Activated CD8-positive, alpha-beta T cell treated with anti-CD3 and anti-CD28 coated beads for 36 hours (primary cell): Measurements from ENCODE around the gene CCDC182. TPM values are rescaled to one million over a fixed set of nuclear protein-coding genes. Genes with fewer than 3 reads are reported as not detected.

Source experiments
- ATAC-seq: fragments of 200-7000 bp; cut with Tn5 transposase; one replicate; pipeline ENCODE4 v1.10.0; 2021; ENCODE audit warnings: mild to moderate bottlenecking, moderate library complexity
- CTCF ChIA-PET: fragments of 350-600 bp; sonication (Branson Sonifier 250); formaldehyde crosslinking; loops from one replicate; lab custom pipeline; 2021; ENCODE audit warnings: antibody characterized with exemption; lab: Charles Lee
- POLR2A ChIA-PET: fragments of 350-600 bp; sonication (Branson Sonifier 250); formaldehyde crosslinking; loops from one replicate; lab custom pipeline; 2021; ENCODE audit warnings: antibody characterized with exemption; lab: Charles Lee
- DNase-seq: peaks from one replicate; pipeline ENCODE4 v3.0.0-alpha.2; 2020
- H3K27ac Mint-ChIP-seq: one replicate; pipeline ENCODE4 v1.8.0; 2021; ENCODE audit warnings: mild to moderate bottlenecking, mixed read lengths
- H3K27me3 Mint-ChIP-seq: one replicate; pipeline ENCODE4 v1.8.0; 2021; ENCODE audit warnings: mixed read lengths
- H3K36me3 Mint-ChIP-seq: one replicate; pipeline ENCODE4 v1.8.0; 2021; ENCODE audit warnings: low read depth, mixed read lengths
- H3K4me1 Mint-ChIP-seq: one replicate; pipeline ENCODE4 v1.8.0; 2021; ENCODE audit warnings: low read depth, mixed read lengths
- H3K4me3 Mint-ChIP-seq: one replicate; pipeline ENCODE4 v1.8.0; 2021; ENCODE audit warnings: mild to moderate bottlenecking, moderate library complexity, mixed read lengths
- H3K9me3 Mint-ChIP-seq: one replicate; pipeline ENCODE4 v1.8.0; 2021; ENCODE audit warnings: mixed read lengths
- intact Hi-C: fragments of 100-400 bp; cut with micrococcal nuclease; formaldehyde crosslinking; loops from one replicate; pipeline ENCODE4 v1.10.0; 2022
- total RNA-seq, 2 experiments: library from RNA; stranded (reverse); gene quantifications; one replicate each; pipeline ENCODE4 v1.2.3, GENCODE V29; 2021
- TF ChIP-seq, protein P1 (sequence below): fragments of 200-600 bp; IDR thresholded peaks from one replicate; pipeline ENCODE4 v1.8.0; 2022; ENCODE audit warnings: antibody characterized with exemption, mild to moderate bottlenecking

Gene CCDC182
- total RNA-seq, 2 experiments from 2014 or later, result not detected

DNA sequence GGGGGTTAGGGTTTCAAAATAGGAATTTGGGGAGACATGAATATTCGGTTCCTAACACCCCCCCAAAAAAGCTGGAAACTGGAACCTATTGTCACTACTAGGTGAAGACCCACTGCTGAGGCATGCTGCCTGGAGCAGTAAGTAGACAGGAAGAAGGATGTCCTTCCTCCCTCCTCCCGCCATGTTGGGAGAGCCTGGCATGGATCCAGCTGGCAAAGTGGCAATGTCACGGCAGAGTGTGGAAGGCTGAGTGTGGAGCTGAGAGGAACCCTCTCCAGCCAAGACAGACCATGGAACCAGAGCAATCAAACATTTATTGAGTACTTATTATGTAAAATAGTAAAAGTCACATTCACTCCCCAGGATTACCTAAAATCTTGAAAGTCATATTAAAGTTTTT, 49.0 kb downstream of the CCDC182 start:
- intact Hi-C loops, result no loop called here
- ATAC-seq, result no peak
- no peak overlapping the region for H3K4me3 Mint-ChIP-seq
- H3K36me3 Mint-ChIP-seq, result peaks cover 10% of the 10 kb centered on the region
- H3K27ac Mint-ChIP-seq, result no peak overlapping the region
- no peaks in the 10 kb centered on the region for H3K27me3 Mint-ChIP-seq
- H3K9me3 Mint-ChIP-seq, result peaks cover 13% of the 10 kb centered on the region
- peaks cover 13% of the 10 kb centered on the region for H3K4me1 Mint-ChIP-seq
- no peak for DNase-seq
- CTCF ChIA-PET, result interaction anchor here (0.6 to 2.9 kb wide), 3 partner anchors 24 to 87 kb away, joined by 3 to 12 read pairs (median 3); no protein-coding TSS in a partner anchor
- TF ChIP-seq, protein P1, sequence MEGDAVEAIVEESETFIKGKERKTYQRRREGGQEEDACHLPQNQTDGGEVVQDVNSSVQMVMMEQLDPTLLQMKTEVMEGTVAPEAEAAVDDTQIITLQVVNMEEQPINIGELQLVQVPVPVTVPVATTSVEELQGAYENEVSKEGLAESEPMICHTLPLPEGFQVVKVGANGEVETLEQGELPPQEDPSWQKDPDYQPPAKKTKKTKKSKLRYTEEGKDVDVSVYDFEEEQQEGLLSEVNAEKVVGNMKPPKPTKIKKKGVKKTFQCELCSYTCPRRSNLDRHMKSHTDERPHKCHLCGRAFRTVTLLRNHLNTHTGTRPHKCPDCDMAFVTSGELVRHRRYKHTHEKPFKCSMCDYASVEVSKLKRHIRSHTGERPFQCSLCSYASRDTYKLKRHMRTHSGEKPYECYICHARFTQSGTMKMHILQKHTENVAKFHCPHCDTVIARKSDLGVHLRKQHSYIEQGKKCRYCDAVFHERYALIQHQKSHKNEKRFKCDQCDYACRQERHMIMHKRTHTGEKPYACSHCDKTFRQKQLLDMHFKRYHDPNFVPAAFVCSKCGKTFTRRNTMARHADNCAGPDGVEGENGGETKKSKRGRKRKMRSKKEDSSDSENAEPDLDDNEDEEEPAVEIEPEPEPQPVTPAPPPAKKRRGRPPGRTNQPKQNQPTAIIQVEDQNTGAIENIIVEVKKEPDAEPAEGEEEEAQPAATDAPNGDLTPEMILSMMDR, result no peak
- POLR2A ChIA-PET, result interaction anchor here (1.0 kb wide), 1 partner anchor 20 kb away, joined by 3 read pairs; no protein-coding TSS in a partner anchor

Other genes starting within 250 kb of the CCDC182 start
- 10 to 100 TPM; 69.5 to 70.0 TPM for gene MRPS23, start 104.7 kb upstream of the CCDC182 start, total RNA-seq
- under 1 TPM; 0.29 to 0.40 TPM for gene CUEDC1, start 210.1 kb upstream of the CCDC182 start, total RNA-seq
- 10 to 100 TPM; 17.9 to 19.6 TPM for gene VEZF1, start 243.0 kb upstream of the CCDC182 start, total RNA-seq